ENCODE measurements around the gene PDCD4. TPM values are rescaled to one million over a fixed set of nuclear protein-coding genes. Genes with fewer than 3 reads are reported as not detected.
A peak's percentile ranks its signal among the peaks of the same experiment; 100 is the strongest.

PDCD4 gene
- total and polyA plus RNA-seq, 10 of the 15 experiments (the other 5 are each of a cell fraction or from before 2014, with no cell fraction given), result 101 to 372 (median 171) TPM

GRCh38 chr10:110841767-110842267, 29.9 kb upstream of the PDCD4 start (continued):
- TF ChIP-seq ELK1 (IDR thresholded peaks at IDR 0.05; ENCODE audit: low read depth, low read length) (no peak), RAD21 (IDR thresholded peaks at IDR 0.05; ENCODE audit: insufficient read depth, low read depth, low read length) (no peak), RFX5 (IDR thresholded peaks at IDR 0.05; ENCODE audit: low read depth, low read length) (0 out of 2 replicates have a peak, but pooled peaks have one; percentile 27), IKZF2 (IDR thresholded peaks at IDR 0.05) (peak; percentile 73 to 89; a peak in 3 of 4 replicates), MEF2B (IDR thresholded peaks at IDR 0.05; ENCODE audit: partially characterized antibody, poor library complexity, severe bottlenecking) (peak; percentile 85), CHD1 (IDR thresholded peaks at IDR 0.05; ENCODE audit: low read depth, low read length) (no peak), IRF5 (IDR thresholded peaks at IDR 0.05; ENCODE audit: borderline replicate concordance) (no peak), RCOR1 (conservative IDR thresholded peaks at IDR 0.05; ENCODE audit: low read depth, low read length) (0 out of 2 replicates have a peak, but pooled peaks have one; percentile 55), ZBTB33 (IDR thresholded peaks at IDR 0.05) (no peak), NR2C1 (IDR thresholded peaks at IDR 0.05) (no peak), USF1 (IDR thresholded peaks at IDR 0.05; ENCODE audit: borderline replicate concordance, extremely low read length, insufficient read depth, low read depth, low read length) (peak; percentile 56), TARDBP (IDR thresholded peaks at IDR 0.05; ENCODE audit: borderline replicate concordance) (no peak), RAD51 (IDR thresholded peaks at IDR 0.05) (peak; percentile 86), BHLHE40 (IDR thresholded peaks at IDR 0.05; ENCODE audit: borderline replicate concordance in 1 of 2, low read depth in 2 of 2, low read length in 1 of 2) (peak; percentile 82 to 90), TAF1 (IDR thresholded peaks at IDR 0.05; ENCODE audit: borderline replicate concordance, low read depth, low read length) (peak; percentile 75; the same call in 1 of the 2 replicates), SMAD1 (IDR thresholded peaks at IDR 0.05; ENCODE audit: low read depth, partially characterized antibody) (no peak), POLR2AphosphoS2 (IDR thresholded peaks at IDR 0.05; ENCODE audit: low read depth, low read length) (no peak), ZNF217 (IDR thresholded peaks at IDR 0.05) (peak; percentile 63; the same call in 1 of the 2 replicates), PRDM15 (CRISPR knock-in tag; IDR thresholded peaks at IDR 0.05) (no peak), TCF12 (IDR thresholded peaks at IDR 0.05; ENCODE audit: low read depth, low read length) (peak; percentile 91)

Data from GM12878 (cell line).